Activated CD4-positive, alpha-beta T cell treated with anti-CD3 and anti-CD28 coated beads for 24 hours (primary cell): ENCODE data around the gene SYCP2.

Experiments used
- DNase-seq, 2 donors: peaks; one replicate each; pipeline ENCODE4 v3.0.0-alpha.2; 2020; ENCODE audit warnings: low read depth in 2 of 2

SYCP2 gene

DNA sequence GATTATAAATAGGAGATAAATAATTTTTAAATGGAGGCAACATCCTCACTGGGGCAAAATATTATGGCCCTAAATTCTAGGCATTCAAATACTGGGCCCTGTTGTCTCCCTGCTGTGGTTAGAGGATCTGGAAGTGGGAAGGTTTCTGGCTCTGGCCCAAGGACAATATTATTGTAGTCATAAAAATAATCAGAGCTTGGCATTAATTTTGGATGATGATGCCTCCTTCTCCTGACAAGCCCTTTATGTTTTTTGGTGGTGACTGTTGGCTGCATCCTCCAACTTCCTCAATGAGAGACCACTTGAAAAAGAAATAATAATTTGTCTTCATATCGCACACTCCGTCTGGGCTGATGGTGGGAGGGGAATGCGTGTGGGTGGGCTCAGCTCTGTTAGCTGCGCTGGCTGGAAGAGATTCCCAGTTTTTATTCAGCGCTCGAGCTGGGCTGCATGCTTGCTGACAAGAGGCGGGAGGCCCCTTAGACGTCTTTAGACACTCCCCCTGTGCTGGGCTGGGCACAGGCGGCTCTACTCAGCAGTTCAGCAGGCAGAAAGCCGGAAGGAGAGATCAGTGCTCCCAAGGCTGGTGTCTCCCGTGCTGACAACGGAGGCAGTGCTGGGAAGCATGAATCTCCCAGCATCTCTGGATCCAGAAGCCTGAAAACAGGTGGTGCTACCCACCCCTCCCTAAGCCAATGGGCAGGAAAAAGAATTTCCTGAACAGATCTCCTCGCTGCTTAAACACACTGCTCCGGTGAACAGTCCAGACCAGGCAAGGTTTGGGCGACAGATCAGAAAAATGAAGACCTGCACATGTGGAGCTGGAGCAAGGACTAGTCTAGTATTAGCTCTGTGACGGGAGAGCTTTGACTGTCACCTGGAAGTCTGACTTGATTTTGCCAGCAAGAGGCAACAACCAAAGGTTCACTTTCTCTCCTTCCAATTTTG, 97.7 kb downstream of the SYCP2 start:
- DNase-seq: no peak

DNA sequence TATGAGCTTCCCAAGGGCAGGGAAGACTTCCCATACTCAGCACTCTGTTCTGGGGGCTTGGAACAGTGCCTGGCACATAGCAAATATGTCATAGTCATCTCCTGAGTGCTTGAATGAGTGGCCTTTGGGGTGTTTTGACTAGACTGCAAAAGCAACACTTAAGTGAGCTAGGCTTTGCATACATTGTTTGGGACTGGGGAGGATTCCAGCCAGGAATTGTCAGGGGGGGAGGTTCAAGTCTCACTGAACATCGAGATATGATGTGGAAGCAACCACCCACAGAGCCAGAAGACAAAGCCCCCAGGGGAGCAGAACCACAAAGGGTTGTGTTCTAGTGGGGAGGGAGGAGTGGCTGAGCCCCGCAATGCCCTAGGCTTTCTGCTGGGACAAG, 98.4 kb downstream of the SYCP2 start:
- no peak for DNase-seq

DNA sequence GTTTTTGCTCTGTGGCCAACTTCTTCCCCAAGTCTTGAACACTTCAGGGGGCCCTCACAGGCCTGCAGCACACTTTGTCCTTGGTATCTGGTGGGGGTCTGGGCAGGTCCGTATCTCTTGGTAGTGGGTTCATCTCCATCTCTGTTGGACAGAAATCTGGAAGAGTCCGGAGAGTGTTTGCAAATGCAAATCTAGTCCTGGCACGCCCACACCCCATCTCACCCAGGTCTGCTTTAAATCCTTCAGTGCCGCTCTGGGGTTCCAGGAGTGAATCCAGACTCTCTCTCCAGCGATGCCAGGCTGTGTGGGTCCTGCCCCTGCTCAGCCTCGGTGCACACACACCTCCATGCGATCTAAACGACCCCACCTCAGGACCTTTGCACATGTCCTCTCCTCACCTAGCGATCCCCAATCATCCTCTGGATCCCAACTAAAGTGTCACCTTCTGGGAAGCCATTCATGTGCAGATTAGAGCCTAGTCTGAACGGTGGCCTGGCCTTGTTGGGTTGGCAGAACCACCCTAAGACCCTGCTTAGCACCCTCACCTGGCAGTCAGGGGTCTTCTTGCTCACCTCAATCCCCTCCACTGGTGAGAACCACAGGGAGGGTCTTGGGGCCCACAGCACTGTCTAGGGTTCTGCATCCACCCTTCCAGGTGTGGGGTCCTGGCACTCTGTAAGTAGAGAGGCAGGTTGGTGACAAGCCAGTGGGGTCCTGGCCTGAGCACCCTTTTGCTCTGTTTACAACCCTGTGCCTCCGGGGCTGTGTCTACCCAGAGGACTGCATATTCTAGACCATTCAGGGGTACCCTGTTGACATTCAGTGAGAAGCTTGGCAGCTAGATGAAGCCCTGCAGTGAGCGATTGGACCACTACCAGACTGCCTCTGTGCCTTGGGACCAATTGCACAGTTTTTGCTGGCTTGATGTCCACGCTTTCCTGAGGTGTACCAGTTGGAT, 100.8 kb downstream of the SYCP2 start:
- no peak for DNase-seq

DNA sequence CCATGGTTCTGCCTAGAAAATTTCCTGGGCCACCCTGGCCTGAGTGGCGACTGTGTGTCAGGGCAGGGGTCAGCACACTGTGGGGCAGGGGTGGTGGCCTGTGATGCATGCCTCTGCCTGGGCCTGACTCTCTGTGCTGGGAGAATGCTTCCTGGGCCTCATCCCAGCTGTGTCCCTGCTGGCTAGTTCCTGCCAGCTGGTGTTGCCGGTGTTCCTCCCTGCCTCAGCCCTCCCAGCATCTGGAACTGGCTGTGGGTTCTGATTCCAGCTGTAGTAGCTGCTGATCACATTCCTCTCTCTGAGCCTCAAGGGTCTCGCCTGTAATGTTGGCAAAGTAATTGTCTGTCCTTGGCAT, 101.5 kb downstream of the SYCP2 start:
- DNase-seq: no peak

GRCh38 chr20:59831024-59831915, 102.2 kb downstream of the SYCP2 start:
- DNase-seq: no peak

DNA sequence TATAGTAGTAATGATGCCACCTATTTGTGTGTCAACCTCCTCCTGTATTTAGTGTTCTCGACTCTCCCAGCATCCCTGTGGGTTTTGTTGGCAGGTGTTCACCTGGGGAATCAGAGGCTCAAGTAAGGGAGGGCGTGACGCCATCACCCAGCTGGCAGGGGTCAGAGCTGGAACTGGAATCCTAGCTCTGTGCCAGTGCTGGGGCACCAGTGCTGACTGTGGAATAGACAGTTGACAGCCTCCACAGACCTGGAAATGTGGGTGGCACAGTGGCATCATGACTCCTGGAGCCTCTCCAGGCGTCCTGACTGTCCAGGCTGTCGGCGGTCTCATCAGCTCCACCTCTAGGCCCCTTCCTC, 102.8 kb downstream of the SYCP2 start:
- no peak for DNase-seq

- no peak for DNase-seq
Observed at GRCh38 chr20:59829786-59830664, 103.4 kb downstream of the SYCP2 start.

DNA sequence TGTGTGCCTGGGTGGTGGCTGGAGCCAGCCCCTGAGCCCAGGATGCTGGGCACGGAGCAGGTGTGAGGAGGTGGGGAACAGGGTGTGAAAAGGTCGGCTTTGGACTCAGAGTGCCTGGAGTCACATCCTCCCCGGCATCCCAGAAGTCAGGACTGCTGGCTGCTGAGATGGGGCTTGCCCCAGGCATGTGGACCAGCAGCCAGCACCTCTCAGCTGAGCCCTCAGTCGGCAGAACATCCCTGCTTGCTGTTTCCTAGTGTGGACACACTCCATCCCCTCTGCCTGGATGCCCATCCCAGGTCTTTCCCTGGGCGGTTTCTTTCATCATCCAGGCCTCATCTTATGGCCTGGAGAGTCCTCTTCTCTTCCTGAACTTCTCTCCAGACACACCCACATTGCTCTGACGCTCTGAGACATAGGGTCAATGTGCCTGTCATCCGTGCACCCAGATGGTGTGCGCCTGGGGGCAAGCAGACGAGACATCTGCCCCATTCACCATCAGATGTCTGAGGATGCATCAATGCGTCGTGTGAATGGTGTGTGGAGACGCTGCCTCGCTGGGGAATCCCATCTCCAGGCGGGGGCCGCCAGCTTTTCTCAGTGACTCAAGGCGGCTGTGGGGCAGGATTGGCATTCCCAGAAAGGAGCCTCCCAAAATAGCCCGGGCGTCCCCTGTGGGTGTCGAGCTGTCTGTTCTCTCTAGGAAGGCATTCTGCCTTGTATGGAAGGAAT, 104.2 kb downstream of the SYCP2 start:
- DNase-seq: no peak

DNA sequence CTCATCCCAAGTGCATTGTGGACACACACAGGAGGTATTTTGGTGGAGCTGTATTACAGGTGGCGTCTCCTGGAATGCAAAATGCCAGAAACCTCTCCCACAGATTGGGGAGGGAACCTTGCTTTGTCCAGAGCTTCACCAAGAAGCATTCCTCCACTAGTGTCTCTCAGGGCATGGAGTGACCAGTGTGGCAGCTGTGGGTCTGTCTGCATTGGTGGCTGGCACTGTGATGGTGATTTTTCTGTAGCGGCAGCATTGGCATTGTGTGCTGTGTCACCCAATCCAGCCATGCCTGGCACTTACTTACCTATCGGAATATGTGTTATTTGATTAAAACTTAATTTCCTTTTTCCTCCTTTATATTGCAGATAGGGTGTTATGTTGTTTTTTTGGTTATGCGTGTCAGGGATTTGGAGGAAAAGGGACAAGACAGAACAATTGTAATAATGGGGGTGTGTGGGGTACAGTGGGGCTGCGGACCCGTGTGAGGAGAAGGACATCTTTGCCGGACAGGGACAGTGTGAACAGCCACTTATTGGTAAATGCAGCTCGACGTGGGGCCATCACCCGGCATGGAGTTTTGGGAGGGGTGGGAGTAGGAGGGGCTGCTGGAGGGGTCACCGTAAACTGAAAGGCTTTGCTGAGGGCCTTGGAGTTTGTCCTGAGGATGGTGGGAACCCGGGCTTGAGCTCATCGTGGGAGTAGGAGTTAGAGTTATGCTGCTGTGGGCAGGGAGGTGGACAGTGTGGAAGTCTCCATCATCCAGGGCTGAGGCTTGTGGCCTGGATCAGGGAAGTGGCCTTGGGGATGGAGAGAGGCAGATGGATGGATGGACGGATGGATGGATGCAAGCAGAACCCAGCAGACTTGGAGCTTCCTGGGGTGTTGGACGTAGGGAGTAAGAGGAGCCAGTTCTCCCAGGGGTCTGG, 105.0 kb downstream of the SYCP2 start:
- no peak for DNase-seq

GRCh38 chr20:59827138-59828056, 106.0 kb downstream of the SYCP2 start:
- no peak for DNase-seq

DNA sequence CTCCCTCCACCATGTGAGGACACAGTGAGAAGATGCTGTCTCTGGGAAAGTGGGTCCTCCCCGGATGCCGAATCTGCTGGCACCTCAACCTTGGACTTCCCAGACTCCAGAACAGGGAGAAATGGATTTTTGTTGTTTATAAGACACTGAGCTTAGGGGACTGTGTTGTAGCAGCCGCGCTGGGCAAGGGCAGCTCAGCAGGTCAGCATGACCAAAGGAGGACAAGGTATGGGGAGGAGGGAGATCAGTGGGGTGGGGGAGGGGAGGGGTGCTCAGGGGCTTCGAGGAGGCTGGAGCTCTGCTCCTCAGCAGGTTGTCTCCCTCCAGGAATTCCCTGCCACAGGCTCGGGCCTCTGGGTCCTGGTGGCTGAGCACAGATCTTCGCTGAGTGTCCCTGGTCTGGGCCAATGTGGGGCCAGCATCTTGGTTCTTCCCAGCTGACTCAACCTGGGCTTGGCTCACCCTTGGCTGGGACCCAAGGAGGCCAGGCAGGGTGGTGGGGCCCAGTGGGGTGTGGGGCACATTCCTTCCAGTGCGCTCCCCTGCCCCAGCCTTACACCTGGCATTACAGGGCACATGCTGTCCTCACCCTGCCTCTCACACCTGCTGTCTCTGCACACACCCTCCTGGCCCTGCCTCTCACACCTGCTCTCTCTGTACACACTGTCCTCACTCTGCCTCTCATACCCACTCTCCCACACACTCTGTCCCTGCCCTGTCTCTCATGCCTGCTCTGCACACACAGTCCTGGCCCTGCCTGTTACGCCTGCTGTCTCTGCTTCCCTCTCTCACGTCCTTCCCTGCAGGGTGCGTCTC, 107.3 kb downstream of the SYCP2 start:
- DNase-seq: no peak

DNA sequence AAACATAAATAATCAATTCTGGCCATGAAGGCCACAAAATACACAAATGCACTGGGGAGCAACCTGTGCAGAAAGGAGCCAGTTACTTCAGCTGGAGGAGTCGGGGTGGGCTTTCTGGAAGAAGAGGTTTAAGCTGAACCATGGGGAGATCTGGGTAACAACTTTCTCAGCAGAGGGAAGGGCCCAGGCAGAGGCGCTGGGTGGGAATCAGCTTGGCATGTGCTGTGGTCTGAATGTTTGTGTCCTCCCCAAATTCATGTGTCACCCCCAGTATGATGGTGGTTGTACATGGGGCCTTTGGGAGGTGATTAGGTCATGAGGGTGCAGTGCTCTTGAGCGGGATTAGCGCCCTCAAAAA, 107.9 kb downstream of the SYCP2 start:
- DNase-seq: no peak

- no peak for DNase-seq
Observed at GRCh38 chr20:59824711-59825562, 108.5 kb downstream of the SYCP2 start.

- no peak for DNase-seq
Observed at GRCh38 chr20:59823491-59824259, 109.8 kb downstream of the SYCP2 start.

DNA sequence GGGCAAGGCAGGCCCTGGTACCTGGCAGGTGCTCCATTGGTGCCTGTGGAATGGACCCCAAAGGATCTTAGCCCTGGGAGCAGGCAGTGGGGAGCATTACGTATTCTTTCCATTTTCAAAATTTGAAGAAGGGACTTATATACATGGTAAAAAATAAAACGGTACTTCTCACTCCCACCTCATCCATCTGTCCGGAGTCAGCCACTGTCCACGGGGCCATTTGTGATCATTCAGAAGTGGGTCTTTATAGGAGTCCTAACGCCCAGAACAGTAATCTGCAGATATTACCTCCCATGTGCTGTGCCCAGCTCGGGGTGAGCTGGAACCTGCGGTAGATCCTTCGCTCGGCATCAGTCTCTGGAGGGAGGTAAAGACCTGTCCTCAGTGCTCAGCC, 110.4 kb downstream of the SYCP2 start:
- no peak for DNase-seq
